ENCODE data around the gene IZUMO4. TPM values are rescaled to one million over a fixed set of nuclear protein-coding genes. Genes with fewer than 3 reads are reported as not detected.

Gene IZUMO4
- total RNA-seq, 1 donor = 2.2 TPM

DNA sequence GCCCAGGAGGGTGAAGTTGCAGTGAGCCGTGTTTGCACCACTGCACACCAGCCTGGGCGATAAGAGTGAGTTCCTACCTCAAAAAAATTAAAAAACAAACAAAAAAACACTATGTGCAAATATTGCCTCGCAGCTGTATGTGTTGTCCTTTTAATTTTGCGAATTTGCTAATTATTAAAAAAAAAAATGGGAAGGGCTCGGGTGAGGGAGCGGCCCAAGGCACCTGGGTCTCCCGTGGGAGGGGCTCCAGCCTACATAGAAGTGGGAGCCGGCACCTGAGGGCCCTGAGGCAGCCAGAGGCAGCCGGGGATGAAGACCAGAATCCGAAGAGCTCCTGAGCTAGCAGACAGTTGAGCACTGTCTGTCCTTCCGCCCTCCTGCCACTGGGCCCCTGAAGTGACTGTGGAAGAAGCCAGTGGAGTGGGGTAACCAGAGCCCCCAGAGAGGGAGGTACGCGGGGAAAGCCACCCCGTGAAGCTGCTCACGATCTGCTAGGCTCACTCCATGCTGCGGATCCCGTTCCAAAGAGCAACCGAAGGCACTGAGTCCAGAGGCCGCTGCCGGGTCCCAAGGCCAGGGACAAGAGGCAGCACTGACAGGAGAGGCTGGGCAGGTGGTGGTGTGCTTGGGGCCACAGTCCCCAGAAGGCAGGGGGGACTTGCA, 6.5 kb downstream of the IZUMO4 start:
- DNase-seq (ENCODE audit: low read depth in 2 of 3, low spot score in 2 of 3) = no peak

DNA sequence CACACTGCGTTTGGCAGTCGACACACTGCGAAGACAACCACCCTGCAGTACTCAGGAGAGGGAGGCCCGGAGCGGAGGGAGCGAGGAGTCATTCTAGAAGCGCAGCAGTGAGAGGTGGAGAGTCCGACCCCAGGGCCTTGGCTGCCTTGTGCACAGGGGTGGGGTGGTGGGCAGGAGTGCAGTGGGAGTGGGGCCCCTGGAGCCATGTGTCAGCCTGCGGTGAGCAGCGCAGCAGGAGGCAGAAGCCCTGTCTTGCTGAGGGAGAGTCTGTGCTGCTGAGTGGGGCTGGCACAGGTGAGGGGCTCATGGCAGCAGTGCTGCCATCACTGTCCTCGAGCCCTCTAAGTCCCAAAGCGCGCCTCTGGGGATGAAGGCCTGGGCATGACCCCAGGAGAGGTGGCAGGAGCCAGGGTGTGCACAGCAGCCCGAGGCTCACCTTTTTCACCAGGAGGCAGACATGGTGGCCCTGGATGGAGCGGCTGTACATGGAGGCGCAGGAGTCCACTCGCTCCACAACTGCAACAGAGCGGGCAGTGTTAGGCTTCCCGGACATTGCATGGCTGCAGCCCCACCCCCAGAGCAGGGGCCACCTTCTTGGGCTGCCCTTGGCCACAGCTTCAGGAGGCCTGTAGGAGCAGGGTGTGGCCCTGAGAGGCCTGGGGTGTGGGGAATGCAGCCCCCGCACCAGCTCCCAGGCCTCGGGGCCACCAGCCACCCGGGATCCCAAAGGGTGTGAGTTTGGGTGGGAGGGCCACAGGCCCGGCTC, 11.7 kb downstream of the IZUMO4 start:
- no peak for DNase-seq (ENCODE audit: low read depth in 2 of 3, low spot score in 2 of 3)

DNA sequence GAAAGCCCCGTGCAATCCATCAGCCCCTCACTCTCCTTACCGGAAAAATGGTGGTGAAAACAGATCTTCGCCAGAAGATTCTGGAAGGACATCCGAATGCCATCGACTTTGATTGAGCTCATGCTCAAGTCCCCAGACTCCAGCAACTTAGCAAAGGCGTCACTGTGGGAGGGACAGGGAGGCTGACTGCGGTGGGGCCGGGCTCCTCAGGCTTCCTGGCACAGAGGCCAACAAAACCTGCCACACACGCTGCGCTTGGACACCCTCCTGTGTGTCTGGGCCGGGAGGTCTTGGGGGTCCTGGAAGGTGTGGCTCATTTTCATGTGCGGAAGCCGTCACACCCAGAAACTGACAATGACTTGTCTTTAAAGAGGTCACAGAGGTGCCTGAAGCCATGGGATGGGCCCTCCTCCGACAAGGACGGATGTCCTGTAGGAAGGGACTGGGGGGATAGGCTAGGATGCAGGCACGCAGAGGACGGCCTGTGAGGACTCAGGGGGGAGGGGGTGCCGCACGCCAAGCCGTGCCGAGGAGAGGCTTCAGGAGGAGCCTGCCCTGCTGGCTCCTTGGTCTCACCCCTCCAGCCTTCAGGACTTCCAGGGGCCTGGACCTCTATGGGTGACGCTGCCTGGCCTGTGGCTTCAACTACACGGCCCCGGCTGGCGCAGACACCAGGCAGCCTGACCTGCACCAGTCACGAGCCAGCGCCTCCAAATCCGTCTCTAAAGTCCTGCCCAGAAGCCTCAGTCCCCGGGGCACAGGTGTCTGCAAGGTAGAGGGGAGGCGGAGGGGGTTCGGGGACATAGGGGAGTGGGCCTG, 12.5 kb downstream of the IZUMO4 start:
- DNase-seq (ENCODE audit: low read depth in 2 of 3, low spot score in 2 of 3) = no peak

DNA sequence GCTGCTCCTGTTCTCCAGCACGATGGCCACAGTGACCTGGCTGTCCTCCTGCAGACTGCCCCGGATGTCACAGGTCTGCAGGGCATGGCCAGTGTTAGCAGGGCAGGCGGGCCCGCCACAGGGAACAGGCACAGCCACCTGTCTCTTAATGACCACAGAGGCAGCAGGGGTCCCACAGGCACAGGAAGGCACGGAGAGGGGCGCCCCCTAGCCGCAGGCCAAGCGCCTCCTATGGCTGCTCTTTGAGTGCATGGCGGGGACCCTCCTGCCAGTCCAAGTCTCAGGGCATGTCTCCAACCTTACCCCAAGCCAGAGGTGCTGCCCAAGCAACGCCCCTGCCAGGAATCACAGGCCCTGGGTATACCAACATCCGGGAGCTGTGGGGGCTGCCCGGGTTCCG, 14.1 kb downstream of the IZUMO4 start:
- DNase-seq (ENCODE audit: low read depth in 2 of 3, low spot score in 2 of 3) = no peak

DNA sequence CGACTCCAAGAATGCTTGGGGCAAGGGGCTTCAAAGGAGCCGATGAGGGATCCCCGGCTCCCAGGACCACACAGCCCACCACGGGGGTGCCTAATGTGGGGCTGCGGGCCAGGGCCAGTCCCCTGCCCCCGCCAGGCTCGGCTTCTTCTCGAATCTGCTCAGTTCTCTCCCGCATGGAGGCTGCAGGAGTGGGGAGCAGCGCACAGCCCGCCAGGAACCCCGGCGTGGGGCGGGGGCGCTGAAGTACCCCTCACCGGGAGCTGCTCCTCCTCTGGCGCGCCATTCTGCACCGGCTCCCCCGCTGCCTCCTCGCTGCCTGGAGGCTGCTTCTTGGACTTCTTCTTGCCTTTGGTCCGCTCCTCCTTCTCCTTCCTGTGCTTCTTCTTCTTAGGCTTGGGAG, 14.7 kb downstream of the IZUMO4 start:
- DNase-seq (ENCODE audit: low read depth in 2 of 3, low spot score in 2 of 3) = no peak

DNA sequence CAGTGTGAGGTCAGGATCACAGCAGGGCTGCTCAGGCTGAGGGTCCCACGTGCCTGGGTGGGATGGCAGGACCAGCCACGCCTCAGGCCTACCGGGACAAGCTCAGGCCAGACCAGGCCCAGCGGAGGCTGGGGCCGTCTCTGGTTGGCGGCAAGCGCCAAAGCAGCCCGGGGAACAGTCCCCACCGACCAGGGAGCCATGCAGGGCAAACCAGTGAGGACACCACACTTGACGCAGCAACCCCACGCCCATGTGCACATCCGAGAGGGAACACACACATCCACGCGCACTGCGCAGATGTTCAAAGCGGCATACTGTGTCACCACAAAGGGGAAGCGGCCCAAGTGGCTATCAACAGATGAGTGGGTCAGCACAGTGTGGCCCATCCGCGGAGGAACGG, 15.2 kb downstream of the IZUMO4 start:
- no peak for DNase-seq (ENCODE audit: low read depth in 2 of 3, low spot score in 2 of 3)

DNA sequence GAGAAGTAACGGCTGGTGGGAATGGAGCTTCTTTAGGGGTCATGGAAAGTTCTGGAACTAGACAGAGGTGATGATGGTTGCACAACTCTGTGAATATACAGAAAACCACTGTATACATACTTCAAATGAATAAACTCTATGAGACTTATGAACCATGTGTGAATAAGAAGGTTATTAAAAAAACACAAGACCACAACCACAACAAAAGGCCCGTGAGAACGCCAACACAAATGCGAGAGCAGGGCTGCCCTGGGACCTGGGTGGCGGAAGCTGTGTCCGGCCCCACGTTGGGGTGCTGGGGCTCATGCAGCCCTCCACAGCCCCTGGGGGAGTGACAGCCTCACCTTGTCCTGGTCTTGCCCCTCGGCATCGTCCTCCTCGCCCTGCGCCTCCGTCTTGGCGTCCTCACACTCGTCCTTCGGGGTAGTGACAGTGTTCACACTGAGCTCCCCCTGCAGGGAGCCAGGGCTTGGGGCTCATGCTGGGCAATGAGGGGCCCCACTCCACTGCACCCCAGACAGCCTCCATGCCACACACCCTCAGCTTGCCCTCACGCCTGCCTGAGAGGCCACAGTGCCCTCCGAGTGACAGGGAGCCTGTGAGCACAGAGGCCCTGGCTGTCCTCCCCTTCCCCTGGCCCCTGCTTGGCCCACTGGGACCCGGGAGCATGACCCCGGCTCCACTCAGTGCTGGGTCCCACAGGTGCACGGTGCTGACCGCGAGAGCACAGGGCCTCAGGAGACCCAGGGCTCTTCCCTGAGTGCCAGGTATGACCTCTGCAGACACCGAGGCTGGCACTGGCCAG, 16.0 kb downstream of the IZUMO4 start:
- DNase-seq (ENCODE audit: low read depth in 2 of 3, low spot score in 2 of 3) = no peak

DNA sequence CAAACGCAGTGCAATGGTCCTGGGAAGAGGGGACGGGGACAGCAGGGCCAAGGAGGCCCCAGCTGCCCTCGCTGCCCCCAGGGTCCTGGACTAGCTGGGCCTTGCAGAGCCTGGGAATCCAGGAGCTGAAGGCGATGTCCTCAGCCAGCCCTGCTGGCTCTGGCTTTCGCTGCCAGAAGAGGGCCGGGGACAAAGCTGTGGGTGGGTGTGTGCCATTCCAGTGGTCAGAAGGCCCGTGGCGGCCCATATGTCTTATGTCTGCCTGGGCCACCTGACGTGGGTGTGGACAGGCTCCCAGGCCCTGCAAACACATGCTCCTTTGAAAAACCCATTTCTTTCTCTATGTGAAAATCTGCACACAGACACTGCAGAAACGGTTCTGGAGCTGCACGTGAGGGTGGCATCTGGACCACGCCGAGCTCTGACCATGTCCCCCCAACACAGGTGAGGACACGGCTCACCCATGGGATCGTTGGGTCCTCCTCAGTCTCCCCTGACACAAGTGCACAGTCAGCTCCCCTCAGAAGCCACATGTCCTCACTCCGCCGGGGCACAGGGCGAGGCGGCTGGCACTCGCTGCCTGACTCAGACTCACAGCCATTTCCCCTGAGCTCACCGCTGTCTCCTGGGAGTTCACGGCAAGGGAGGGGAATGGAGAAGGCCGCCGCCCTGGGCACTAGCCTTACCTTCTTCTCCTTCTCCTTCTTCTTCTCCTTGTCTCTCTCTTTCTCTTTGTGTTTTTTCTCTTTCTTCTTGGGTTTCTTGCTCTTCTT, 16.9 kb downstream of the IZUMO4 start:
- no peak for DNase-seq (ENCODE audit: low read depth in 2 of 3, low spot score in 2 of 3)

DNA sequence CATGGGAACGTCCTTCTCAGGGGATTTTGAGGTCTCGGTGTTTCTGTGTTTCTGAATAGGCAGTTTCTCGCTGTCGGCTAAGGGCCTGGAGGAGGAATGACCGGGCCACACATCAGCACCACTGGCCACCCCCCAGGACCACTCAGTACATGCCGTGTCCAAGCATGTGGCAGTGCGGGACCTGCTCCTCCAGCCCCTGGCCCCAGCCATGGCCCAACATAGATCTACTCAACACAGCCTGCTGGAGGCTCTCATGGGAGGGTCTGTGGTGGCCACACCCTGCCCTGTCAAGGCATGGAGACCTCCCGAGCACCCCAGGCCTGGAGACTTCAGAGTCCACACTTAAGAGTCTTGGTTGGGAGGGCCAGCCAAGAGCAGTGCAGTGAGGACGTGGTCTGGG, 17.5 kb downstream of the IZUMO4 start:
- DNase-seq (ENCODE audit: low read depth in 2 of 3, low spot score in 2 of 3) = no peak

DNA sequence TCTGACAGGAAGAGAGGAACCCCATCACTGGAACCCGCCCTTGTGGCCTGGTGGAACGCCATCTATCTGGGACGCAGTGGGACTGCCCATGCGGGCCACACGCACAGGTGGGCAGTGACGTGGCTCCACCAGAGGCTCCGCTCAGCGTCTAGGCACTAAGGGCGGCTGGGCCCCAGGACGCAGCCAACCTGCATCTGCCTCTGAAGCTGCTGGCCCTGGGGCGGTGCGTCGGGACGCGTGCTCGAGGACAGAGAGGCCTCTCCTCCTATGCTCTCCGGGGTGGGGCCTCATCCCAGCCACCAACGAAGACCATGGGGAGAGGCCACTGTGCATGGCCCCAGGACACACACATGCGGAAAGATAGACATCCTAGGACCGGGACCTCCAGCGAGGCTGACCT, 18.1 kb downstream of the IZUMO4 start:
- DNase-seq (ENCODE audit: low read depth in 2 of 3, low spot score in 2 of 3) = no peak

DNA sequence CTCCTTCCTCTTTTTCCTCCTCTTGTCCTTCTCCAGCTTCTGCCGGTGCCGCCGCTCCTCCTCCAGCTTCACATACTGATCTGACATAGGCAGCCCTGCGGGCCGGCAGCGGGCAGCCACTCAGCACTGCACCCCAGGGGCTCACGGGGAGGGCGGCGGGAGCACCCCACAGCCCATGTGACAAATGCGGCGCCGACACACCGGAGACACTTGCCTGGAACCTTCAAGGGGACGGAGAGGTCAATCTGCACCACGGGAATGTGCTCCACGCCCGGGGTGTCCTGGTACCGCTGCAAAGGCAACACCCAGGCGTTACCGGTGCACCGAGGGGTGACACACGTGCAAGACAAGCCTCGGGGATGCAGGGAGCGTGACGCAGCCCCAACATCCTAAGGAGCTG, 18.6 kb downstream of the IZUMO4 start:
- no peak for DNase-seq (ENCODE audit: low read depth in 2 of 3, low spot score in 2 of 3)

DNA sequence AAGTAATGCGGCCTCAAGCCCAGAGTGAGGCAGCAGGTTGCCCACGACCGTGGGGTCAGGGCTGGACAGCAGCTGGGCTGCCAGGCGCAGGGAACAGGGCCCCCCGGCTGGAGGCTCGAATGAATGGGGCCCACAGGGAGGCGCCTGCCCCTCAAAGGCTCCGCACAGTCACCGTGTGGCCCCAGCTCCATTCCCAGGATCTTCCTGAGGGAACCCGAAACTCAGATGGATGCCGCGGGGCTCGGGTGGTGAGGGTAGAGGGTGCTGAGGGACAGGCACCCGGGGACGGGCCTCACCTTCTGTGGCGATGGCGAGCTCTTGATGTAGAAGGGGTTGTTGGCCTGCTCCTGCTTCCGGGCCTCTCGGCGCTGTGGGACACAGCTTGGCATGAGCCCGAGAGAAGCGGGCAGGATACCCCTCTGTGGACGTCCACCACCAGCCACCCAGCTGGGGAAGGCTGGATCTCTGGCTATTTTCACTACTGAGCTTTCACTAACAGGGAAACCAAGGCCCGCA, 19.3 kb downstream of the IZUMO4 start:
- DNase-seq (ENCODE audit: low read depth in 2 of 3, low spot score in 2 of 3) = no peak

DNA sequence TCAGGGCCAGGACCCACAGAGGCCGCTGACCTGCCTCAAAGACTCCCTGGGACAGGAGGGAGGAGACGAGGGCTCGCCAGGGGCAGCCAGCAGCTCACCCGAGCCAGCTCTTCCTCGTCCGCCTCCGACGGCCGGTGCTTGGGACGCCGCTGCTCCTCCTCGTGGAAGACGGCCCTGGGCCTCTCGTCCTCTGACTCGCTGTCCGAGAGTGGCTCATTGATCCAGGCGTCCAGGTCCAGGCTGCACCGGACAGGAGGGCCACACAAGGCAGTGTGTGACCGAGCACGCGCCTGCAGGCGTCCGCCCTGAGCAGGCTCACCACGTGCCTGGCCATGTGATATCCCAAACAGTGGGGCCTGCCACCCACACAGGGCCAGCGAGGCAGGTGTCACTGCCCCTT, 19.8 kb downstream of the IZUMO4 start:
- DNase-seq (ENCODE audit: low read depth in 2 of 3, low spot score in 2 of 3) = no peak

DNA sequence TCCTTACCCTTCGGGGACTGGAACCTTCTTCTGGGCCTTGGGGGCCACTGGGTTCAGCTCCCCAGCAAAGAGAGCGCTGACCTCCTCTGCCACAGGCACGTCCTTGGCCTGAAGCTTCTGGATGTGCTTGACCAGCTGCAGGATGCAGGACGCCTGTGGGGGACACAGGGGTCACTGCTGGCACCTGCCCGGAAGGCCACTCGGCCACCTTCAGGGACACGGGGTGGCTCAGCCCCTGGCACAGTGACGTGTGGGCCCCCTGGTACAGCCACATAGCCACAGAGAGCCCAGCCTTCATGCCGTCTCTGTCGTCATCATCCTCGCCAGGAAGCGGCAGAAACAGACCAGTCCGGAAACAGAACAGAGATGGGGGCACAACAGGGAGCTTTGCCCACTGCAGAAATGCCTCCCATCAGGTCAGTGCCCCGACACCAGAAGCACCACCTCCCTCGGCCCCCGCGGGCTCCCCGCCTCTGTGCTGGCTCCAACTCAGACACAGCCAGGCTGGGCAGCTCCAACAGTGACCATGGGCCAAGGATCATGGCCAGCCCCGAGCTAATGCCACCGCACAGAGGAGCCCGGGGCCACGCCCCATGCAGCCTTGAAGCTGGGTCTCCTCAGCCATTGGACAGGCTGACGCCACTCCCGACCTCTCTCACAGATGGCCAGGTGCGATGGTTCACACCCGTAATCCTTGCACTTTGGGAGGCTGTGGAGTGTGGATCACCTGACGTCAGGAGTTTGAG, 20.7 kb downstream of the IZUMO4 start:
- DNase-seq (ENCODE audit: low read depth in 2 of 3, low spot score in 2 of 3) = no peak

DNA sequence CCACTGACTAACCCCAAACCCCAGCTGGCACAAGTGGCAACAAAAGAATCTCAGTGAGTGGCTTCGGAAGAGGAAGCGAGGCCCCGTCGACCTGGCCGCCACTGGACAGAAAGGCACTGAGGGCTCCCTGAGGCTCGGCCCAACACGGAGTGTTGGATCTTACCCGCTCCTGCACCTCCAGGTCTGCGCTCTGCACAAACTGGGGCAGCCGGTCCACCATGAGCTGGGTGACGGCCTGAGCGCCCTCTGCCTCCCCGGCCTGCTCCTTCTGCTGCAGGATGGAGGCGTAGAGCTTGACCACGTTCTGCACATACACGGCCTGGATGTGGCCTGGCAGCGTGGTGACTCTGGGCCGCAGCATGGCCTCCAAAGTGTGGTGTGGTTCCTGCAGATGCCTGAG, 21.7 kb downstream of the IZUMO4 start:
- DNase-seq (ENCODE audit: low read depth in 2 of 3, low spot score in 2 of 3) = no peak

DNA sequence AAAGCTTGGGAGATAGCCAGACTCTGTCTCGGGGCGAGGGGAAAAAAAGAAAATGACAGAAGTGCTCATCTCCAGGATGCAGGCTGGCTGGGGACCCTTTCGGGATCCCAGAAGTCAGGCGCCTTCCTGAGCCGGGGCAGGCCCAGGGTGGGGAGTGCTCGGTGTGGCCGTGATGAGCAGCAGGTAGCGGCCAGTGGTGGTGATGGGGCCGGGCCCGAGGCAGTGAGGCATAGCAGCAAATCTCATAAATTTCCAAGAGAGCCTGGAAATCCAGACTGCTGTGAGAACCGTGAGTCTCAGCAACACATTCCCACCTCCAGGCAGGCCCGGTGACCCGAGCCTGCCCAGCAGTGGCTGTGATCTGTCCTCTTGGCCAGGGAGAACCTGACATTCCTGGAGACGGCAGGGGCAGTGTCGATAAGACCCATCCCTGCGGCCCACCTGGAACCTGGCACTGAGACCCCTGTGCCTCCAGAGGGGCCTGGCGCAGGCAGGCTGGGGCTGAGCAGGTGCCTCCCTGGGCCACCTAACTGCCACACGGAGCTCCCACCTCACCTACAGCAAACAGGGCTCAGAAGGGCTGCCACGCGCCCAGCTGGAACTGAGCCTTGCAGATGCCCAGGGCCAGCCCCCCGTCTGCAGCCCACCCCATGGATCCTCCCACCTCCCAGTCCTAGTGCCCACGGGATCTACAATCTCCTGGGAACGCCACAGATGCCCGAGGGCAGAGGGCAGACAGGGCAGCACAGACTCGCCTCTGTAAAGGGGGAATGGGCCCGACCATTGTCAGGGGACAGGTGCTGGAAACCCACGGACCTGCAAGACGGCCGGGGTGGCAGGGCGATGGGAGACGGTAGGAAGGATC, 23.4 kb downstream of the IZUMO4 start:
- no peak for DNase-seq (ENCODE audit: low read depth in 2 of 3, low spot score in 2 of 3)

DNA sequence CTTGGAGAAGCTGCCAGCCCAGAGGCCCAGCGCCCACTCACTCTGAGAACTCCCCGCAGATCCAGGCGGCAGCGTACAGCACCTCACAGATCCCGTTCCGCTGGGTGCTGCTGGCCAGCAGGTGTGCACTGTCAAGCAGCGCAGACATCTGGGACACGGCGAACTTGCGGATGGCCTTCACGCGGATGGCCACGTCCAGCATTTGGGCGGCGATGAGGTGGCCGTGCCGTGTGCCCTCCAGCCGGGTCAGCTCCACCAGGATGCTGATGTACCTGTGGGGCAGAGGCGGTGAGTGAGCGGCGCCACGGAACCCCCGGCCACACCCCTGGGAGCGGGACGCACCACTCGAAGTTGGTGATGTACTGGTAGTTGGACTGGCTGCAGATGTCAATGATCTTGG, 24.1 kb downstream of the IZUMO4 start:
- DNase-seq (ENCODE audit: low read depth in 2 of 3, low spot score in 2 of 3) = no peak

DNA sequence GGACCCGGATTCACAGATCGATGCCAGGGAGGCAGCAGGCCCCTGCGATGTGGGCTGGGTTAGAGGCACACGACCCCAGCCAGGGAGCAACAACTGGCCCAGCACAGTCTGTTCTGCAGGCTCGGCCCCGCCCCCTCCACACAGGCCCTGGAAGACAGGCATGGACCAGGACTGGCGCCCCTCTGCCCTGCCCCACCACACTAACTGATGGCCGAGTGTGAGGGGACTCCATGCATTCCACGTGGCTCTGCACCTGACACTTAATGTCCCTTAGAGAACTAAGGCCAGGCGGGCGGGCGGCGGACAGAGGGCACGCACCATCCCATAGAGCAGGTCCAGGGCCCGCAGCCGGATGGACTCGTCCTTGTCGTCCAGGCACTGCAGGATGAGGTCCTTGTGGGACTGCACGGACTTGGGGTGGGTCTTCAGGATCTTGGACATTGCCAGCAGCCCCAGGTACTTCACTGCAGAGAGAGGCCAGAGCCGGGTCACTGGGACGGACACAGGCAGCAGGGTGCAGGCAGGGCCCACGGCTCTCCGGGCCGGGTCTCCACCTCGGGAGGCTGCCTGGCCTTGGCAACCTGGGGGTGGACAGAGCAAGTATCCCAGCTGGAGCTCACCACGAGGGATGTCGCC, 24.8 kb downstream of the IZUMO4 start:
- no peak for DNase-seq (ENCODE audit: low read depth in 2 of 3, low spot score in 2 of 3)

Measured in hematopoietic multipotent progenitor cell (in vitro differentiated cells).